Measurements from ENCODE around the gene LRRC45. TPM values are rescaled to one million over a fixed set of nuclear protein-coding genes. Genes with fewer than 3 reads are reported as not detected.
A peak's percentile ranks its signal among the peaks of the same experiment; 100 is the strongest.

The LRRC45 gene
- total and polyA plus RNA-seq, 9 of the 15 experiments (the other 6 are each of a cell fraction or from before 2014, with no cell fraction given), result 3.5 to 21.5 (median 11.2) TPM; not detected in 2

DNA sequence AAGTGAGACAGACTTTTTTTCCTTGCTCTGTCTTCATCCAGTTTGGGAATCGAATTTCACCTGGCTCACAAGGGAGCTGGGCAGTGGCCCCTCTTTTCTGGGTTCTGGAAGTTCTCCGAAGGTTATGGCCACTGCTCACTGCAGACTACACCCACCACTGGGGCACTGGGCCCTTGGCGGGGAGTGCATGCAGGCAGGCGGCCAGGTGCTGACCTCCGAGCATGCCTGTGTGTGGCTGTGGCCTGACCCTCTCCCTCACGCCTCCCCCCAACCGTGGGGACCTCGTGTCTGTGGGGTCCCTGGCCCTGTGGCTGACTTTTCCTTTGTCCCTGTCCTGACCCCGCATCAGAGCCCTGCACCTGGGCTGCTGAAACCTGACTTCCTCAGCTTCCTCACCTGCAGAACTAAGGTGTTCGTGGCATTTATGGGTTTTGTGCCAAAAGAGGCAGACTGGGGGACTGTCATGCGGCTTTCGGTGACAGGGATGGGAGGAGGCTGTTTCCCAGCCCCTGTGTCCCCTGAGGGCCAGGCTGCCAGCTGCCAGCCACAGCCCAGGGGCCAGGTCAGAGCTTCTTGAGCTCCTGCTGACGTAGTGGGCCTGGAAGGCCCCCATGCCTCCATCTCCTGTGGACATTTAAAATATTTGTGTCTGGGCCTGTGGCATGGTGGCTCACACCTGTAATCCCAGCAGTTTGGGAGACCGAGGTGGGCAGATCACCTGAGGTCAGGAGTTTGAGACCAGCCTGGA lies 24.2 kb upstream of the LRRC45 start:
- Histone ChIP-seq H3K4me1 (replicated peaks in 1 of 2; ENCODE audit: control insufficient read depth in 2 of 2, insufficient read depth in 2 of 2, low read length in 2 of 2) (peaks cover 0 to 62% of the 10 kb centered on the region in 2 experiments; a peak in 2 of 5 replicates), H3K9me3 (replicated peaks; ENCODE audit: control insufficient read depth, insufficient read depth, low read depth, low read length) (no peaks in the 10 kb centered on the region), H3K27ac (ENCODE audit: extremely low read depth, low read depth, low read length) (no peak overlapping the region), H3K27me3 (ENCODE audit: control insufficient read depth in 2 of 2, insufficient read depth in 2 of 2, low read length in 2 of 2) (no peaks in the 10 kb centered on the region), H3K79me2 (ENCODE audit: control insufficient read depth, insufficient read depth, low read length) (no peaks in the 10 kb centered on the region), H3K36me3 (ENCODE audit: control insufficient read depth, insufficient read depth, low read length) (peaks cover 6% of the 10 kb centered on the region; the same call in 1 of the 3 replicates), H2AFZ (ENCODE audit: low read depth, low read length) (no peak overlapping the region), H3K9me1 (ENCODE audit: control insufficient read depth, insufficient read depth, low read length) (peaks cover 1% of the 10 kb centered on the region), H4K20me1 (replicated peaks; ENCODE audit: control insufficient read depth, insufficient read depth, low read length) (no peaks in the 10 kb centered on the region), H3K4me3 (no peak overlapping the region), H3K9ac (ENCODE audit: insufficient read depth in 1 of 2, low read depth in 2 of 2, low read length in 2 of 2) (0 out of 4 replicates have a peak overlapping the region, but pooled peaks of 1 of the 2 experiments have one; percentile 67), H3K4me2 (ENCODE audit: insufficient read depth, low read length) (no peak overlapping the region)
- FAIRE-seq (no peak), ATAC-seq (no peak), DNase-seq (ENCODE audit: extremely low read depth in 1 of 4, low spot score in 3 of 4) (no peak)
- ChIA-PET CTCF (ENCODE audit: low intra/inter-chr PET ratio) (interaction anchor here (0.6 to 0.7 kb wide), 2 partner anchors 342 to 1035 kb away, joined by 3 to 4 read pairs; partner anchors contain the start of gene PDE6G), POLR2A (interaction anchor here (1.1 kb wide), 1 partner anchor 21 kb away, joined by 3 read pairs; no protein-coding TSS in a partner anchor)
- intact Hi-C loops (cut with micrococcal nuclease) (no loop called here), in situ Hi-C loops (cut with MboI) (no loop called here)
- WGBS (ENCODE audit: insufficient coverage, low coverage, missing lambda C conversion rate), result 77% methylated on average over 14 of the region's 14 CpGs
- TF ChIP-seq, protein P1, sequence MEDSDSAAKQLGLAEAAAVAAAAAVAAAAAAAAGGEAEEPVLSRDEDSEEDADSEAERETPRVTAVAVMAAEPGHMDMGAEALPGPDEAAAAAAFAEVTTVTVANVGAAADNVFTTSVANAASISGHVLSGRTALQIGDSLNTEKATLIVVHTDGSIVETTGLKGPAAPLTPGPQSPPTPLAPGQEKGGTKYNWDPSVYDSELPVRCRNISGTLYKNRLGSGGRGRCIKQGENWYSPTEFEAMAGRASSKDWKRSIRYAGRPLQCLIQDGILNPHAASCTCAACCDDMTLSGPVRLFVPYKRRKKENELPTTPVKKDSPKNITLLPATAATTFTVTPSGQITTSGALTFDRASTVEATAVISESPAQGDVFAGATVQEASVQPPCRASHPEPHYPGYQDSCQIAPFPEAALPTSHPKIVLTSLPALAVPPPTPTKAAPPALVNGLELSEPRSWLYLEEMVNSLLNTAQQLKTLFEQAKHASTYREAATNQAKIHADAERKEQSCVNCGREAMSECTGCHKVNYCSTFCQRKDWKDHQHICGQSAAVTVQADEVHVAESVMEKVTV (CRISPR knock-in tag; IDR thresholded peaks at IDR 0.05), result no peak
- TF ChIP-seq TAL1 (IDR thresholded peaks at IDR 0.05), result no peak
- TF ChIP-seq IFI16 (CRISPR knock-in tag; IDR thresholded peaks at IDR 0.05), result no peak
- TF ChIP-seq, protein P2, sequence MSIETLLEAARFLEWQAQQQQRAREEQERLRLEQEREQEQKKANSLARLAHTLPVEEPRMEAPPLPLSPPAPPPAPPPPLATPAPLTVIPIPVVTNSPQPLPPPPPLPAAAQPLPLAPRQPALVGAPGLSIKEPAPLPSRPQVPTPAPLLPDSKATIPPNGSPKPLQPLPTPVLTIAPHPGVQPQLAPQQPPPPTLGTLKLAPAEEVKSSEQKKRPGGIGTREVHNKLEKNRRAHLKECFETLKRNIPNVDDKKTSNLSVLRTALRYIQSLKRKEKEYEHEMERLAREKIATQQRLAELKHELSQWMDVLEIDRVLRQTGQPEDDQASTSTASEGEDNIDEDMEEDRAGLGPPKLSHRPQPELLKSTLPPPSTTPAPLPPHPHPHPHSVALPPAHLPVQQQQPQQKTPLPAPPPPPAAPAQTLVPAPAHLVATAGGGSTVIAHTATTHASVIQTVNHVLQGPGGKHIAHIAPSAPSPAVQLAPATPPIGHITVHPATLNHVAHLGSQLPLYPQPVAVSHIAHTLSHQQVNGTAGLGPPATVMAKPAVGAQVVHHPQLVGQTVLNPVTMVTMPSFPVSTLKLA (conservative IDR thresholded peaks at IDR 0.05), result no peak
- TF ChIP-seq JUN (IDR thresholded peaks at IDR 0.05; ENCODE audit: borderline replicate concordance, low read depth, low read length), result no peak
- no peak for TF ChIP-seq JUN (CRISPR knock-in tag; IDR thresholded peaks at IDR 0.05; ENCODE audit: borderline replicate concordance)
- TF ChIP-seq XRCC5 (IDR thresholded peaks at IDR 0.05; ENCODE audit: low read depth, low read length), result no peak
- no peak for TF ChIP-seq ZNF444 (CRISPR knock-in tag; IDR thresholded peaks at IDR 0.05)
- no peak for TF ChIP-seq ZNF174 (CRISPR knock-in tag; IDR thresholded peaks at IDR 0.05)
- TF ChIP-seq SPI1 (IDR thresholded peaks at IDR 0.05; ENCODE audit: borderline replicate concordance, low read depth, low read length), result no peak
- TF ChIP-seq, protein P3, sequence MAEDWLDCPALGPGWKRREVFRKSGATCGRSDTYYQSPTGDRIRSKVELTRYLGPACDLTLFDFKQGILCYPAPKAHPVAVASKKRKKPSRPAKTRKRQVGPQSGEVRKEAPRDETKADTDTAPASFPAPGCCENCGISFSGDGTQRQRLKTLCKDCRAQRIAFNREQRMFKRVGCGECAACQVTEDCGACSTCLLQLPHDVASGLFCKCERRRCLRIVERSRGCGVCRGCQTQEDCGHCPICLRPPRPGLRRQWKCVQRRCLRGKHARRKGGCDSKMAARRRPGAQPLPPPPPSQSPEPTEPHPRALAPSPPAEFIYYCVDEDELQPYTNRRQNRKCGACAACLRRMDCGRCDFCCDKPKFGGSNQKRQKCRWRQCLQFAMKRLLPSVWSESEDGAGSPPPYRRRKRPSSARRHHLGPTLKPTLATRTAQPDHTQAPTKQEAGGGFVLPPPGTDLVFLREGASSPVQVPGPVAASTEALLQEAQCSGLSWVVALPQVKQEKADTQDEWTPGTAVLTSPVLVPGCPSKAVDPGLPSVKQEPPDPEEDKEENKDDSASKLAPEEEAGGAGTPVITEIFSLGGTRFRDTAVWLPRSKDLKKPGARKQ (CRISPR knock-in tag; IDR thresholded peaks at IDR 0.05), result no peak
- no peak for TF ChIP-seq TFAM (CRISPR knock-in tag; conservative IDR thresholded peaks at IDR 0.05)
- TF ChIP-seq KLF6 (CRISPR knock-in tag; IDR thresholded peaks at IDR 0.05; ENCODE audit: borderline replicate concordance), result no peak
- TF ChIP-seq ZSCAN29 (IDR thresholded peaks at IDR 0.05), result no peak
- no peak for TF ChIP-seq ZNF134 (CRISPR knock-in tag; conservative IDR thresholded peaks at IDR 0.05)
- no peak for TF ChIP-seq PHTF2 (CRISPR knock-in tag; IDR thresholded peaks at IDR 0.05)
- no peak for TF ChIP-seq NFIC (IDR thresholded peaks at IDR 0.05)
- no peak for TF ChIP-seq POU5F1 (IDR thresholded peaks at IDR 0.05; ENCODE audit: borderline replicate concordance, low read depth, low read length, partially characterized antibody)
- no peak for TF ChIP-seq ZNF764 (CRISPR knock-in tag; IDR thresholded peaks at IDR 0.05; ENCODE audit: low read depth)
- BruUV-seq (replicated peaks), result no TSS peak
